ENCODE measurements around the gene SAMD8.
"Not testable (repeated sequence)": the region's sequence is repeated elsewhere in the genome, so short reads cannot be mapped to it uniquely, and the experiment has no call there.

The SAMD8 gene

DNA sequence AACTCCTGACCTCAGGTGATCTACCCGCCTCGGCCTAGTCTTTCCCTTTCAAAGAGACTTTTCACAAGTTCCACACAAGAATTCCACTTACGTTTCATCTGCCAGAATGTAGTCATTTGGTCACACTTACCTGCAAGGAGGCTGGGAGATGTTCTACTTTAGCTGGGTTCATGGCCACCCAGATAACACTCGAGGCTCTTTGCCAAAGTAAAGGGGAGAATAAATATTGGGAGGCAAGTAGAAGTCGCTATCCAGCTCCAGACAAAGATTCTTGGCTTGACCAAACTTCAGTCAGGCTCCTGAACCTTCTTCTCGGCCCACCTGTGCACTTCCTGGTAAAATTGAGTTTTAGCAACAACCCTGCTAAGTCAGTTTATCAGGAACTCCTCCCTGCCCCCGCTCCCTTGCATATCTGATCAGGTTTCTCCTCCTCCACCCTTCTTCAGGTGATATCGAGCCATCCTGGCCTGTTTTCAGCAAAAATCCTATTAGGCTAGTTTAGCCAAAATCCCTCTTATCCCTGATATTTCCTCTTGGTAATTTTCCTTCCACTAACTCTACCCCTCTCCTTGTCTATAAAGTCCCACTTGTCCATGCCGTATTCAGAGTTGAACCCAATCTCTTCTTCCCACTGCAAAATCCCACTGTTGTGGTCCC, 25.1 kb upstream of the SAMD8 start:
- DNase-seq (ENCODE audit: low read depth), result no peak

DNA sequence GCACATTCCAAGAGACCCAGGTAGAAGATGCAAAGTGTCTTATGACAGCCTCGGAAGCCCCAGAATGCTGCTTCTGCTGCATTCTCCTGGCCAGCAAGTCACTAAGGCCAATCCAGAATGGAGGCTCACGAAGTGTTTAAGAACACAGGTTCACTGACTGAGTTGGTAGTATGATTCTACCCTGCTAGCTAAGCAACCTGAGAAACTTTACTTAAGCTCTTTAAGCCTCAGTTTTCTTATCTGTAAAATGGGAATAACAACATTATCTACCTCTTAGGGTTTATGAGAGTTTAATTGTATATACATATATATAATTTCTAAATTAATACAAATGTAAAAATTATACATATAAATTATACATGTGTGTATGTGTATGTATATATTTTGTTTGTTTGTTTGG, 22.8 kb upstream of the SAMD8 start:
- DNase-seq (ENCODE audit: low read depth), result no peak

DNA sequence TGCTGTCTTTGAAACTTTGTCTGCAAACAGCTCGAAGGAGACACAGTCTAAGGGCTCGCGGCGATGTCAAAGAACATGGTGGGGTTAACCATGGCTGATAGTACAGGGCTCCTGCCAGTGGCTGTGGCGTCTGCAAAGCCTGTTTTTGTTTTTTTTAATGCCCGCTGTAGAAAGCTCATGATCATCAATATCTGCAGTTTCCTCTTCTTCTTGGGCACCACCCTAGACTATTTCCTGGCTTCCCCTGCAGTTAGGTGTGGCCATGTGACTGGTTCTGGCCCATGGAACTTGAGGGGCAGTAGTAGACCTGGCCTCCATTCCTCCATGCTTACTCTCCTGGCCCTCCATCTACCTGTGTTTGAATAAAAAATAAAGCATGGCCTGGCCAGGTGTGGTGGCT, 21.8 kb upstream of the SAMD8 start:
- DNase-seq (ENCODE audit: low read depth), result no peak

DNA sequence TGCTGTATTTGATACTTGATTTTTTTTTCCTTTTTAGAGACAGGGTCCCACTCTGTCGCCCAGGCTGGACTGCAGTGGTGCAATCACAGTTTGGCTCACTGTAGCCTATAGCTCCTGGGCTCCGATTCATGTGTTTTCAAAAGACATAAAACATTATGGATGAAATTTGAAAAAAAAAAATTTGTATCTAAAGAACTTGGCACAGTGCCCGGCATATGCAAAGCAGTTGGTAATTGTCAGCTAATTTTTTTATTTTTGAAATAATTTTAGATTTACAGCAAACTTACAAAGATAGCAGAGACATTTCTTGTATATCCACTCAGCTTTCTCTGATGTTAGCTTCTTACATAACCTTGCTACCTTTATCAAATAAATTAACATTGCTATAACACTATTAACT, 20.3 kb upstream of the SAMD8 start:
- no peak for DNase-seq (ENCODE audit: low read depth)

DNA sequence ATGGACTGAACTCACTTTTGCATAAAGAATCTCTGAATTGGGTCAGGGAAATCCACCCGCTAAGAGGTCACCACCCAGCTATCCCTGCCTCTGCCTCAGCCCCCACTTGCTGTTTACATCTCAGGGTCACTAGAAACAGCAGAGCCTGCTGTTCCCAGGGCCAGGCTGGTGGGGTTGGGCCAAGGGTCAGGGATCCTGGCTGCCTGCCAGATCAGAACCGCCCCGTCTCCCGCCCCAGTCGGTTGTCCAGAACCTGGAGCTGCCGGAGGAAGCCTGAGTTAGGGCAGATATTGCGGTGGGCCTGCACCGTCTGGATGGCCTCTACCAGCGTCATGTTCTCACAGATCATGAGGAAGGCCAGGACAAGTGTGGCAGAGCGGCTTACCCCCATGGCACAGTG, 17.0 kb upstream of the SAMD8 start:
- no peak for DNase-seq (ENCODE audit: low read depth)

DNA sequence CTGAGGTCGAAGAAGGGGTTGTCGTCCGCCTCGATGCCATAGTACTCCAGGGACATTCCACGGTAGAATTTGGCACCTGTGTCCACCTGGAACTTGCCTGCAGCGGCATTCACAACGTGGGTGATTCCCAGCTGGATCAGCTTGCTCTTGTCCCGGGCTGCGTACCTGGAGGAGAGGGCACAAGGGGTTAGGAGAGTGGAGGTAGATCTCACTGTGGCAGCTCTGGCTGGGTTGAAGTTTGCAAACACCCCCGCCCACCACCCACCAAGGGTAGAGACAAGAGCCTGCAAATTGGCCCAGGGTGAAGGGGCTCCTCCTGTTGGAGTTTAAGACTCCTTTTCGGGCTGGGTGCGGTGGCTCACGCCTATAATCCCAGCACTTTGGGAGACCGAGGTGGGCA, 15.8 kb upstream of the SAMD8 start:
- no peak for DNase-seq (ENCODE audit: low read depth)

DNA sequence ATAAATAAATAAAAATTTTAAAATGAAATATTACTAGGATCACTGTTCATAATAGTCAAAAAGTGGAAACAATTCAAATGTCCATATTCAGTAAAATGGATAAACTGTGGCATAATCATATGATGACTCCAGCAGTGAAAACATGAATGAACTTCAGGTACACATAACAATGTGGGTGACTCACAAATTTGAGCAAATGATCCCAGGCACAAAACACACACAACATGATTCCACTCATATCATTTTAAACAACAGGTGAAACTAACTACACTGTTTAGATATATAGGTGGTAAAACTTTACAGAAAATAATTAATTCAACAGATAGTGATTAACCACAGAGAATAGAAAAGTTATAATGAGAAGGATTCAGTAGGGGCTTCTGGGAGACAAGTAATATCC, 14.7 kb upstream of the SAMD8 start:
- DNase-seq (ENCODE audit: low read depth), result no peak

DNA sequence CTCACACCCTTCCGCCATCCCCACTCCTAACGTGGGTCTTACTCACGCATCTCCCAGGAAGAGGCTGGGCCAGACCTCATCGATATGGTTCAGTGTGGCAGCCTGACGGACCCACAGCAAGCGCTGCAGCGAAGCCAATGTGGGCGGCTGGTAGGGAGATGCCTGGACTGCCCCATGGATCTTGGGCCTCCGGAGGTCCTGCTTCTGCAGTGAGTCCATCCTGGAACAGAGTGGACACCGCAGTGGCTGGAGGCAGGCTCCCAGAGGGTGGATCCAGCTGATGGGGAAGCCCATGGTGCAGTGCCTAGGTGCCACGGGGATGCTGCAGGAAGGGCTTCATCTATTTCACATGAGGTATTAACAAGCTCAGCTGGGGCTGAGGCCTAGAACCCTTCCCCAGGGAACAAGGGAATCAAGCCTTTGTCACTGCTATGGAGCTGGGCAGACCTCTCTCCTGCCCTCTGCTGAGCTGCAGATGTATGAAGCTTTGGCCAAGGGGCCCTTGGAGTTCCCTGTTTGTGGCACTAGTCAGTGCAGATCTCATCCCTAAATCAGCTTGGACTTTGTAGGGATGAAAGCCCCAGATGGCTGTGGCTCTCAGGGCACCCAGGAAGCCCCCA, 13.7 kb upstream of the SAMD8 start:
- no peak for DNase-seq (ENCODE audit: low read depth)

DNA sequence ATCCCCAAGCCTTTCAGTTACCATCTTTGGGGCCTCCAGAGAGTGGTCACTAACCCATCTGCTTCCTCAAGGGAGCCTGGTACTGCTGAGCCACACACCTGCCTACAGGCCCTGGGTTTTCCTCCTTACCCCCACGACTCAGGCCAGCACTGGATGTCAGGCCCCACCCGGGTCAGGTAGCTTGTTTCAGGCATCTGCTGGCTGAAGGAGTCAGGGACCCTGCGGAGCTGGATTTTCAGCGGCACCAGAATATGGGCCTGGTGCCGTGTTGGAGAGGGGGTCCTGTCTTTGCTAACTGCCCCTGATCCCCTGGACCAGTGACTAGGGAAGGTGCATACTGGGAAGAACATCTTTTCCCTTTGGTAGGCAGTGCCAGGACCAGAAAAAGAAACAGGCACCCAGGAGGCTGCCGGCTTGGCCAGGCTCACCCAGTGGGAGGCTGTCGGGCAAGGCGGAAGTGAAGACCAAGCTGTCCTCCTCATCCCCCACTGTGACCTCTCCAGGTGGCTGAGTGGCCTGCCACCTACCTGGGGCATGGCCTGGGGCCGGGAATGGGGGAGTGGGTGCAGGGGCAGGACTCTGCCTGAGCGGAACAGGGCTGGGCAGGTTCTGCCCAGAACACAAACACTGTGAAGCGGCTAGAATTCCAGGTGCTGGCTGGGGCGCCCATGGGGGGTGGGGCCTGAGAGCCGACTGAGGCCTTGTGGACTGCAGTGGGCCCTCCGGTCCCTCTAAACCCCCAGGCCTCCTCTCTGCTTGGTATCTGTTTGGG, 12.4 kb upstream of the SAMD8 start:
- DNase-seq (ENCODE audit: low read depth), result no peak

DNA sequence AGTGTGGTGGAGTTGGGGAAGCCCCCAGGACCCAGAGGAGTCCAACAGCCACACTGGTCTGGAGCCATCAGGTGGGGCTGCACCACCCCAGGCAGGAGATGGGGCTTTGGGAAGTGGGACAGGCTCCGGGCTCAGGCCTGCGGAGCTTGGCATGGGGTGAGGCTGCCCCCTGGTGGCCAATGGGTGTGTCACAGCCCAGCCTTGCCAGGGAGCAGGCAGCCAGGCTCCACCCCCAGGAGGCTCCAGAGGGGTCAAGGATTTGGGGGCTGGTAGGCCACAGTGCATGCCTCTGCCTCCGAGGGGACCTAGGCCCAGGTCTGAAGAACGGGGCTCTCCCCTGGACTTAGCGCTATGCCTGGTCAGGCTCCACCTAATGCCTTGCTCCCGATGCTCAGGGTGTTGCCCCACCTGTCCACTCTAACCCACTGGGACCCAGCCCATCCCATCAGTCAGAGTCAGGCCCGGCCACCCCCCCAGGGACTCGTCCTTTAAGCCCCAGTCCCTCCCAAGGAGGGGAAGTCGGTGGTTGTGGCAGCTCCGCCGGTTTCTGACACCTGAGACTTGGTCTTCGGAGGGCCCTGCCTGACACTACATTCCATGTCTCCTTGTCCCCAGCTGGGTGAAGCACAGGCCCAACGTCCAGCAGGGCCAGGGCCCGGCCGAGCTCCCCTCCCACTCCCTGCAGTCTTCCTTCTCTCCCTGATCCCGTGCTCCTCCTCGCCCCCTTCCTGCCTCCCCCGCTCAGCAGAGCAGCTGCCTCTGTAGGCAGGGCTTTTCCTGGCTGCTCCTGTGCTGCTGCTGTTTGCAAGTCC, 11.3 kb upstream of the SAMD8 start:
- peak; percentile 74 for DNase-seq (ENCODE audit: low read depth)

DNA sequence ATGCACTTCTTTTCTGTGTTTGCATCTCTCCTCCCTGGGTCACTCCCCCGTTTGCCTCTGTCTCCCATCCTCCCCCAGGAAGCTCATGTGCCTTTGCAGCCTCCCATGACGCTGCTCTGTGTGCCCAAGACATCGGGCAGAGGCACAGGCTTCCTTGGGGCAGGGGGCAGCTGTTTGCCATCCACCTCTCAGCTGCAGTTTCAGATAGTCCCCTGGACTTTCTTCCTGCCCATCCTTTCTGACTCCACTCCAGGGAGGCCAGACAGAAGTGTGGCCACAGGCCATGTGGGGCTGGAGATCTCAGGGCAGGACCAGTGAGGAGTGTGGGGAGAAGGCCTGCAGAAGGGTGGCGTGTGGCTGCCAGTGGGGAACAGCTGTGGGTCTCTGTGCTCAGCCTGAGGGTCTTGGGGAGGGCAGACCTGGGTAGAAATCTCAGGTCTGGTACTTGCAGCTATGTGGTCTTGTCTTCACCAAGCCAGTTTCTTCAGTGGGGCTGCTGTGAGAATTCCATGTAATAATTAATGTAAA, 10.6 kb upstream of the SAMD8 start:
- no peak for DNase-seq (ENCODE audit: low read depth)

DNA sequence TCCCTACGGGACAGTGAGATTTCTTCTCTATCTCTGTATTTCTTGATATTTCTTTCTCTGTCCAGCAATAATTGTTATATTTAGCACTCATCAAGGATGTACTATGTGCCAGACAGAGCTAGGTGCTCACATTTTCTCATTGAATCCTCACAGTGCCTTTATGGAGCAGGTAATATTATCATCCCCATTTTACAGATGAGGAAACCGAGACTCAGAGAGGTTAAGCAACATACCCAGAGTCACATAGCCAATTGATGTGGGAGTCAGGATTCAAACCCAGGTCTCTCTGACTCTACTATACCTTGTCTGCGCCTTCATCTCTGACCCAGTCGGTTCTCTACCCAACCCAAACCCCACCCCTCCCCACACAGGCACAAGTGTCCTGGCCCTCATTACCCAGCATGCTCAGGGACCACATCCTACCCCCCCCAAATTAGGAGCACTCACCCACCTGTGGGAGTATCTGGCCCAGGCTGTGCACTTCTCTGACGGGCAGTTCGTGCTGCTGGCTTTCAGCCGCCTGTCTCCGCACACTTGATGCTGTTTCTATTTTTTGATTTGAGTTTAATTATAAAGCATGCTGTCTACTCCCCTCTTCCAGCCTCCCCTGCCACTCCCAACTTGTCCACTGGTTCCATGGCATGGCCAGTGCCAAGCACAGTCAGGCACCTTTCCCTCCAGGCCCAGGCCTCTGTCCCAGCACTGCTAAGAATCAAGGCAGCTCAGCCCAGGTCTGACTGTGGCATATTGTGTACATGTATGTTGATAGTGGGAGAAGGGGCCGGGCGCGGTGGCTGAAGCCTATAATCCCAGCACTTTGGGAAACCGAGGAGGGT, 9.8 kb upstream of the SAMD8 start:
- DNase-seq (ENCODE audit: low read depth), result no peak

DNA sequence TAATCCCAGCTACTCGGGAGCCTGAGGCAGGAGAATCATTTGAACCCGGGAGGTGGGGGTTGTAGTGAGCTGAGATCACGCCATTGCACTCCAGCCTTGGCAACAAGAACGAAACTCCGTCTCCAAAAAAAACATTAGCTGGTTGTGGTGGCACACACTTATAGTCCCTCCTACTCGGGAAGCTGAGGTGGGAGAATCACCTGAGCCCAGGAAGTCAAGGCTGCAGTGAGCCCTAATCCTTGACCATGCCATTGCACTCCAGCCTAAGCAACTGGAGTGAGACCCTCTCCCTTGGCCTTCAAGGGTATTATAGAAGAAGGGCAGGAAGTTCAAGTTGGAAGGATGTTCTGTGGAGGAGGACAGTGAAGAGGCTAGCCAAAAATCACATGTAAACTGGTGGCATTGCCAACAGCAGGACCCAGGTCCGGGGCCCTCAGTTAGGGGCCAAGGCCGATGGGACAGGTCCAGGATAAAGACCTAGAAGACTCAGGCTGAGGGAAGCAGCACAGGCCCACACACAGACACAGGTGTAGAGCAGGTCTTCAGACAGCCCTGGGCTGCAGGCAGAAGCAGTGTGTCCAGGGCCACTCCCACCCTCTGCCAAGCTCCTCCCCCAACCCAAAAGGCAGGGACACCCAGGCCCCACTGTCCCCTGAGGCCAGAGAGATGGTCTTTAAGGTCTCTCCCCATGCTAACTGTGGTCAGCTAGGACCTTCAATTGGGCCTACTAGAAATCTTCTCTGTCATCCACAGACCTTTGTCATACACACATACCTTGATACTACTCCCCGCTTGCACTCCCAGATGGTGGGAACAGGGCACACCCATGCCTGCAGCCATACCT, 8.4 kb upstream of the SAMD8 start:
- DNase-seq (ENCODE audit: low read depth), result no peak

DNA sequence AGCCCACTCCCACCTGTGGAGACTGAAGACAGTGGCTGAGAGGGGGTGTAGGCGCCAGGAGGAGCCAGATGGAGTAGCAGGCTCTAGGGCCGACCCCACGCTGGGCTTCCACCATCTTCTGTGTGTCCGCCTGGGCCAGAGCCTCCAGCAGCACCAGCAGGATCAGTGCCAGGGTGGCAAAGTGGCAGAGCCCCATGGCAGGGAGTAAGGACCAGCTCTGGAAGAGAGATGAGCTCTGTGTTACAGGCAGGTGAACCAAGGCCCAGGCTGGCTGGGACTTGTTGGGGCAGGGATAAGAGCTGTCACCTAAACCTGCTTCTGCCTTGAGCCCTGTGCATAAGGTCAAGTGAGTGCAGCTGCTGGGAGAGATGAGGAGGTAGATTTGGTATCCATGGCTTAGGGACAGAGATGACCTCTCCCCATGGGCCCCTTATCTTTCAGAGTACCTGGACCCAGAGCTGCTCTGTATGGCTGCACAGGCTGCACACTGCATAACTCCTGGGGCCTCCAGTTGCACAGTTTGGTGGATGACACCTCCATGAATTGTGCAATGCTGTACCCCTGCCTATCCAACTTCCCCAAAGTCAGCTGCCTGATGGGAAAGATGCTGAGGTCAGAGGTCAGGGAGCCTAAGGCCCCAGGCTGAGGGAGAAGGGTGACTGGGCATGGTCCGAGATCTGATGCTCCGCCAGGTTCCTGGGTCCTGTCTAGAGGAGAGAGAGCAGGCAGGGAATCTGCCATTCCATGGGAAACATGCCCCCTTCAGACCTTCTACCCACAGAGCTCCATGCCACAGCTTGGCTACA, 7.4 kb upstream of the SAMD8 start:
- no peak for DNase-seq (ENCODE audit: low read depth)

DNA sequence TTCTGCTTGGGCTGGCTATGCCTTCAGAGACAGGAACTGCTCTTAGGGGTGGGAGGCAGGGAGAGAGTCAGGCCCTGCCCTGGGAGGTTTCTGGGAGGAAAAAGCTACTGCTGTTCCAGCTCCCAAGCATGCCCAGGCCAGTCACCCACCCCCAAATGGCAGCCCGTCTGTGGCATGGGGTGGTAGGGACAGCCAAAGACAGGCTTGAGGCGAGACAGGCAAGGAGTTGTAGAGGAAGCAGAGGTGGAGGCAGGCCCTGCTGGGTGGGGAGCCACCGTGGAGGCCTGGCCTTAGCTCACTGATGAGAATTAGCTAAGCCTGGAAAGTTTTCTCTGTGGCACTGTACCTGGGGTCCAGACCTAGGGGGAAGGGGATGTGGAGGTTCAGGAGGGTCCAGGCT, 6.6 kb upstream of the SAMD8 start:
- no peak for DNase-seq (ENCODE audit: low read depth)

DNA sequence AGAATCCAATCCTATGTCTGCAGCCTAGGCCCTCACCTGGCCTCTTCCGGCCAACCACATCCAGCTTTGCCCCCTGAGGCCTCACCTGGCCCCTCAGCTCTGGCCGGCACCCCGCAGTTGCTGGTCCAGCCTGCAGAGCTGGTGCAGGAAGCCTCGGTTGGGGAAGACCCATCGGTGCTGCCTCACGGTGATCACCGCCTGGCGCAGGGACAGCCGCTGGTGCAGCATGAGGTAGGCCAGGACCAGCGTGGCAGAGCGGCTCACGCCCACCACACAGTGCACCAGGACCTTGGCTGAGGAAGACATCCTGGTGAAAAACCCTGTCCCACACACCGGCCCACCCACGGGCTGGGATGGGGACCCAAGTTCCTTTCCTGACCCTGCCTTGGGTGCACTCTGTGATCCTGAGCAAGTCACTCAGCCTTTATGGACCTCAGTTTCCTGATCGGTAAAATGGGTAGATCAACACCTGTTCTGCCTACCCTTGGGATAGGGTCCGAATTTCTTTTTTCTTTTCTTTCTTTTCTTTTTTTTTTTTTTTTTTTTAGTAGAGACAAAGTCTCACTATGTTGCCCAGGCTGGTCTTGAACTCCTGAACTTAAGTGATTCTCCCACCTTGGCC, 5.8 kb upstream of the SAMD8 start:
- no peak for DNase-seq (ENCODE audit: low read depth)

DNA sequence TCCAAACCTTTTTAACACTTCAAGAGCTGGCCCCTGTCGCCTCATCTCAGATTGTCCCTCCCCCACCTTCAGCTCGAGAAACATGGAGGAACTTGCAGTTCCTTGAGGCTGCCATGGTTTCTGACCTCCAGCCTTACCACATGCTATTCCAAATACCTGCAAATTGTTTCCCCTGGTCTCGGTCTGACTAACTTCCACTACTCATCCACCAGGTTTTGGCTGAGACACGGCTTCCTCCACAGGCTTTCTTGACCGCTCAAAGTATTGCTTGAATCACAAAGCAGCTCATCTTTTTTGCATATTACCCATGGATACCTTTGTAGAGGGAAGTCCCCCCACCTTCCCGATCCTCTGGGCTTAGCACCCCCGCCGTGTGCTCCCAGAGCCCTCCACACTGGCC, 5.2 kb upstream of the SAMD8 start:
- no peak for DNase-seq (ENCODE audit: low read depth)

DNA sequence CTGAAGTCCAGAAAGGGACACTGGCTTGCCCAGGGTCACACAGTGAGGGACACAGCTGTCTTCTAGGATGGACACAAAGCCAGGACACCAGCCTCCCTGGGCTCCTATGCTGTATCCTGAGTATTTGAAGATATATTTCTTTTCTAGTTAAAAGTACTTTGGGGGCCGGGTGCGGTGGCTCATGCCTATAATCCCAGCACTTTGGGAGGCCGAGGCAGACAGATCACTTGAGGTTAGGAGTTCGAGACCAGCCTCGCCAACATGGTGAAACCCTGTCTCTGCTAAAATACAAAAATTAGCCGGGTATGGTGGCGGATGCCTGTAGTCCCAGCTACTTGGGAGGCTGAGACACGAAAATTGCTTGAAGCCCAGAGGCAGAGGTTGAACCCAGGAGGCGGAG, 4.6 kb upstream of the SAMD8 start:
- not testable (repeated sequence) for DNase-seq (ENCODE audit: low read depth)
